PC-9 (cell line): ENCODE measurements around the gene COX6B1.

Experiments used
- EZH2 ChIP-seq: fragments of 200-600 bp; sonication (generic); IDR thresholded peaks from 2 replicates; pipeline ENCODE4 v1.8.0; 2017; ENCODE audit warnings: antibody characterized with exemption, low read depth
- TF ChIP-seq, protein P1 (sequence below): fragments of 200-600 bp; sonication (generic); conservative IDR thresholded peaks from 2 replicates; pipeline ENCODE4 v1.6.1; 2017; ENCODE audit warnings: mixed run types, antibody characterized with exemption, mild to moderate bottlenecking, moderate library complexity

DNA sequence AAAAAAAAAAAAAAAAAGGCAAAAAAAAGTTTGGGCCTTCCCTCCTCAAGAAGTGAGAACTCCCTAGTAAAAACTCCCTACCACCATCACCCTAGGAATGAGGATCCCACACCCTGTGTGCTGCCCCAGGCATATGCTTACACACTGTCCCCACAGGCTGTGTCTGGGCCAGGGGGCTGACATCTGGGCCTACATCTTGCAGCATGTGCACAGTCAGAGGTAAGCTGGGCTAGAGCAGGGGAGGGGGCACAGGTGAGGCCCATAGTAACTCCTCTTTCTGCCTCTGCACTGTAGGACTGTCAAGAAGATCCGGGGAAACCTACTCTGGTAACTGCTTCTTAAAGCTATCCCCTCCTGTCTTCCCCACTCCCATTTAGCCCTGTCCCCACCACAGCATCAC, 34.5 kb upstream of the COX6B1 start:
- TF ChIP-seq, protein P1, sequence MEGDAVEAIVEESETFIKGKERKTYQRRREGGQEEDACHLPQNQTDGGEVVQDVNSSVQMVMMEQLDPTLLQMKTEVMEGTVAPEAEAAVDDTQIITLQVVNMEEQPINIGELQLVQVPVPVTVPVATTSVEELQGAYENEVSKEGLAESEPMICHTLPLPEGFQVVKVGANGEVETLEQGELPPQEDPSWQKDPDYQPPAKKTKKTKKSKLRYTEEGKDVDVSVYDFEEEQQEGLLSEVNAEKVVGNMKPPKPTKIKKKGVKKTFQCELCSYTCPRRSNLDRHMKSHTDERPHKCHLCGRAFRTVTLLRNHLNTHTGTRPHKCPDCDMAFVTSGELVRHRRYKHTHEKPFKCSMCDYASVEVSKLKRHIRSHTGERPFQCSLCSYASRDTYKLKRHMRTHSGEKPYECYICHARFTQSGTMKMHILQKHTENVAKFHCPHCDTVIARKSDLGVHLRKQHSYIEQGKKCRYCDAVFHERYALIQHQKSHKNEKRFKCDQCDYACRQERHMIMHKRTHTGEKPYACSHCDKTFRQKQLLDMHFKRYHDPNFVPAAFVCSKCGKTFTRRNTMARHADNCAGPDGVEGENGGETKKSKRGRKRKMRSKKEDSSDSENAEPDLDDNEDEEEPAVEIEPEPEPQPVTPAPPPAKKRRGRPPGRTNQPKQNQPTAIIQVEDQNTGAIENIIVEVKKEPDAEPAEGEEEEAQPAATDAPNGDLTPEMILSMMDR = no peak
- no peak for TF ChIP-seq EZH2
